ENCODE data around the gene MCC. TPM values are rescaled to one million over a fixed set of nuclear protein-coding genes. Genes with fewer than 3 reads are reported as not detected.

The MCC gene
- total and polyA plus RNA-seq, 5 experiments from 2014 or later = 1.2 to 4.6 (median 2.0) TPM

DNA sequence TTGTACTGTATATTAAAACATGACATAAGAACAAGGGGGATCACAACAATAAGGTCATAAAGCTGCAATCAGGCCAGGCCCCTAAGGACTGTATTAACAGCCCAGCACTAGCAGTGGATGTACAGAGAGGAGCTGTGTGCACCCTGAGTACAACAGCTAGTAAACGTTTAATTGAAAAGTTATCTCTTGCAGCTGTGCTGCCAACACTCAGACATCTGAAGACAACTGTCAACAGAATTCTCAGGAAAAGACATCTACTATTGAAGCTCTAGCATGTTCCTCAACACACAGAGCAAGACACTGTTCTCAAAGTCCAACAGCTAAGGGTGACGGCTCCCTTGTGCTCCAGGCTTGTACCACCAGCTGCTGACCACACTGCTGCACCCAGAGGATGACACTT is 312.1 kb downstream of the MCC start:
- no peaks in the 10 kb centered on the region for H3K36me3 Mint-ChIP-seq
- ATAC-seq (no peak), DNase-seq (no peak)
- H3K27me3 Mint-ChIP-seq = peaks cover 0 to 9% (median 5%) of the 10 kb centered on the region in 5 donors
- no peak overlapping the region for H3K4me3 Mint-ChIP-seq
- no peaks in the 10 kb centered on the region for H3K9me3 Mint-ChIP-seq
- peaks cover 0 to 7% (median 3%) of the 10 kb centered on the region in 4 donors for H3K4me1 Mint-ChIP-seq
- no peak overlapping the region for H3K27ac Mint-ChIP-seq
- POLR2A ChIA-PET = no interaction called here

DNA sequence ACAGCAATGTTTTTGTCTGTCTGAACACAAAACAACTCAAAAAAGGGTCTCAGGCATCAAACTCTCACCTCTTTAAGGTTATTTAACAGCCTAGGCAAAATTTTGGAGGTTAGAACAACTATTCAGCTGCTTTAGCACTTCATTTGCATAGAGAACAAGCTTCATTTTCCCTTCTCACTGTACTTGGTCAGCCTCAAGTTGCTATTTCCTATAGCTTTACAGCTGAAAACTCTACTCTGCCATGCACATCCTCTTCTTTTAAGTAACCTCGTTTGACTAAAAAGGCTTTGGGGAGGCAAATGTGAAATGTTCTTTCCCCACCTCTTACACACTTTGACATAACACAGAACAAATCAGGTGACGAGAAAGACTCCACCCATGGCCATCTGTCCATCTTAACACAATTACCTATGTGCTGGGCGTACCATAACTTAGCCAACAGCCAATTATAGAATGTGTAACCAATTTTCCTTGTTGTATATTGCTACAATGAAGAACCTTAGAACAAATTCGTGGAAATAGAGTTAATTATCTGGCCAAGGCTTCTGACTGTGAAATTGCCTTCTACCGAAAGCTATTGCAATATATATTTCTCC is 315.9 kb downstream of the MCC start:
- POLR2A ChIA-PET = no interaction called here
- Mint-ChIP-seq H3K4me1 (peaks cover 0 to 13% (median 3%) of the 10 kb centered on the region in 4 donors), H3K27ac (no peak overlapping the region), H3K27me3 (peaks cover 0 to 12% (median 5%) of the 10 kb centered on the region in 5 donors), H3K9me3 (no peaks in the 10 kb centered on the region), H3K36me3 (no peaks in the 10 kb centered on the region), H3K4me3 (no peak overlapping the region)
- ATAC-seq (no peak), DNase-seq (no peak)

DNA sequence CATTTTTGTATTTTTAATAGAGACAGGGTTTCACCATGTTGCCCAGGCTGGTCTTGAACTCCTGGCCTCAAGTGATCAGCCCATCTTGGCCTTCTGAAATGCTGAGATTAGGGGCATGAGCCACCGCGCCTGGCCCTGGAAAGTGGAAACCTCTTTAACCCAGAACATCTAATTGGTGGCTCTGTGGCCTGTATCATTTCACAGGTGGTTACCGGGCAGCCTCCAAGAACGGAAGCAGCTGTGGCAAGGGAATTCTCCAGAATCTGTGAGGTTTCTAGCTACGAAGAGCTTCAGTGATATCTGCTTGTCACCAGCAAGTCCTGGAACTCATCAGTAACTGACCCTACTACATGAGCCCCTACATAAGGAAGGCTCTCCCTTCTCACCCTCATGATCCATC is 316.7 kb downstream of the MCC start:
- peaks cover 0 to 9% (median 3%) of the 10 kb centered on the region in 4 donors for H3K4me1 Mint-ChIP-seq
- H3K4me3 Mint-ChIP-seq = no peak overlapping the region
- peaks cover 0 to 11% (median 2%) of the 10 kb centered on the region in 5 donors for H3K27me3 Mint-ChIP-seq
- DNase-seq (no peak), ATAC-seq (no peak)
- H3K9me3 Mint-ChIP-seq = no peaks in the 10 kb centered on the region
- H3K27ac Mint-ChIP-seq = no peak overlapping the region
- no peaks in the 10 kb centered on the region for H3K36me3 Mint-ChIP-seq
- POLR2A ChIA-PET = no interaction called here

DNA sequence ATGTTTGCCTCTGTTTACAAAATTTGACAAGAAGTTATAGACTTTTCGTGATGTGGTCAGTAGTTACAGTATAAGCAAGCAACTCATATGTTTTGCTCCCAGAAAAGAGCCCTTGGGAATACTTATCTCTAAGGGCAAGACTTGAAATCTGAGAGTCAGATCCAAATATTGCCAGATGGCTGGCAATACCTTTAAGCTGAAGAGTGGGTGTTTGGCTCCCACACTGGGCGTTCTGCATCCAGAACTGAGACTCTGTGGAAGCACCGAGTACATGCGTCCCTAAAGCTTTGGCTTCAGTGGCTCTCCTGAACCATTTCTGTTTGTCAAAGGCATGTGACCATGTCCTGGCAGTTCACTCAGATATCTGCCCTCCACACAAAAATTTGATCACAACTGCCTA is 317.5 kb downstream of the MCC start:
- peaks cover 0 to 11% (median 0%) of the 10 kb centered on the region in 5 donors for H3K27me3 Mint-ChIP-seq
- no peaks in the 10 kb centered on the region for H3K9me3 Mint-ChIP-seq
- H3K27ac Mint-ChIP-seq = no peak overlapping the region
- POLR2A ChIA-PET = no interaction called here
- no peak for ATAC-seq
- no peak overlapping the region for H3K4me3 Mint-ChIP-seq
- no peak for DNase-seq
- H3K4me1 Mint-ChIP-seq = peaks cover 0 to 8% (median 3%) of the 10 kb centered on the region in 4 donors
- no peaks in the 10 kb centered on the region for H3K36me3 Mint-ChIP-seq

DNA sequence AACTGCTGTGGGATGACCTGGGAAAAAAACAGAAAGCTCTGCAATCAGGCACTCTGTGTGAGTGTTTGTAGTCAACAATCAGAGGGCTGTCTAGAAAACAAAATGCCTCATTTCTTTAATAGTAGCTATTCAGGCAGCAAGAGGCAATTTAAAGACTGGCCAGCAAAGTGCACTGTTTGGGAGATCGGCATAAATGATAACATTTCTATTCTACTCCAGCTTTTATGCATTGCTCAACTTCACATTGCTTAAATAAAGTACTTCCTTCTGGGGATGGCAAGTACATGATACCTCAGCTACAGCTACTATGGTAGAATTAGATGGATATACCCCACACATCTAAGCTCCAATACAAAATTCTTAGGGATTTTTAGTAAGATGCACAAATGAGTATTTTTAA is 318.5 kb downstream of the MCC start:
- ATAC-seq (no peak), DNase-seq (no peak)
- Mint-ChIP-seq H3K9me3 (no peaks in the 10 kb centered on the region), H3K27me3 (peaks cover 0 to 11% (median 0%) of the 10 kb centered on the region in 5 donors), H3K27ac (no peak overlapping the region), H3K36me3 (no peaks in the 10 kb centered on the region), H3K4me3 (no peak overlapping the region), H3K4me1 (peaks cover 0 to 13% (median 7%) of the 10 kb centered on the region in 4 donors)
- POLR2A ChIA-PET = no interaction called here

DNA sequence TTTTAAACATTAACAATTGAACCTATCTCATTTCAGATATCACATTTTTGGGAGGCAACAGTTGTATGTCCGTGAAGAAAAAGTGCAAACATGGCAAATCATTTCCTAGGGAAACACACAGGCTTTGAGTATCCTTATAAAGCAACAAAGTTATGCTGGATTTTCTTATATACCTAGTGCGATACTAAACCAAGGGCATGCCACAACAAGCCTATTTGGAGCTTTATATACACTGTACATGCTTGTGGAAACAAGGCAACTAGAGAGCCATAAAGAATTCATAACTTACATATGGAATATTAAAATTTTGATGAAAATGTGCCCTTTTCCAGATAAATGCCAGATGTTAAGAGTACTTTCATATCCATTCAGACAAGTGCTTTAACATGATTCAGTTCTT is 320.3 kb downstream of the MCC start:
- Mint-ChIP-seq H3K9me3 (no peaks in the 10 kb centered on the region), H3K27me3 (peaks cover 0 to 5% (median 0%) of the 10 kb centered on the region in 5 donors), H3K36me3 (no peaks in the 10 kb centered on the region), H3K27ac (no peak overlapping the region), H3K4me3 (no peak overlapping the region), H3K4me1 (peaks cover 0 to 21% (median 8%) of the 10 kb centered on the region in 4 donors)
- no peak for ATAC-seq
- POLR2A ChIA-PET = no interaction called here
- DNase-seq = no peak

DNA sequence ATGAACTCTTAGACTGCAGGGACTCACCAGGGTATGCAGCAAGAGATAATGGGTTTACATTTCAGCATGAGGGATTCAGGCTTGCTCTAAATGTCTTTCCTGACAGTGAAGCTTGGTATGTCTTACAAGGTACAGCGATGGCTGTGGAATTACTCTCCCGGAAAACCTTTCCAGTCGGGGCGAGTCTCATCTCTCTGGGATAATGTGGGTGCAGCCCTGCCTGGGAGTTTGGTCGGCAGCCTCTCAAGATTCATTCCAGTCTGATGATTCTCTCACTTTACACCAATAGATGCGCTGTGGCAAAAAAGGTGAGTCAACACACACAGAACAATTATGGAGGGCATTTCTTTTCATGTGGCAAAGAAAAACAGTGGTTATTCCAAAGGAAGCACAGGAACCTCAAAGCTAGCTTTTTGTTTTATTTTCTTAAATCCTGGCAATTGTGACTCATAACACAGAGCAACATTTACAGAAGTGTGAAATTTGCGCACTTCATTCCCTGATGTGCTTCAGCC is 321.3 kb downstream of the MCC start:
- peaks cover 0 to 18% (median 9%) of the 10 kb centered on the region in 4 donors for H3K4me1 Mint-ChIP-seq
- H3K27ac Mint-ChIP-seq = peak overlapping the region in 1 of 10 donors; percentile 32
- H3K36me3 Mint-ChIP-seq = no peaks in the 10 kb centered on the region
- H3K27me3 Mint-ChIP-seq = peaks cover 0 to 8% (median 0%) of the 10 kb centered on the region in 5 donors
- POLR2A ChIA-PET = no interaction called here
- H3K4me3 Mint-ChIP-seq = no peak overlapping the region
- DNase-seq (no peak), ATAC-seq (no peak)
- H3K9me3 Mint-ChIP-seq = no peaks in the 10 kb centered on the region

DNA sequence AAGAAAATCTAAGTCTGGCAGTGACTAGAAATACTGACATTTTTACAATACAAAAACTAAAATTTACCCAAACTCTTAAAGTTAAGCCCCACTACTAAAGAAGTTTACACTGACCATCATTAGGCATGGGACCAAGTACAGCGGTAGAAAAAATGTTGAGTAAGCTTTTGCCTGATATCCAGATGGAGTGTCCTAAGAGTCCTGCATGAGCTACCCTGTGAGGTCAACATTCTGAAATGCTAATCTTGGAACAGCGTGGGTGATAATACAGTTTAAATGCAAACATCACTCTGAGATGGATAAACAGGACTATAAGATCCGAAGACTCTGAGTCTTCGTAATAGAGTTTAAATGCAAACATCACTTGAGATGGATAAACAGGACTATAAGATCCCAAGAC is 322.0 kb downstream of the MCC start:
- Mint-ChIP-seq H3K4me1 (peaks cover 0 to 18% (median 9%) of the 10 kb centered on the region in 4 donors), H3K4me3 (no peak overlapping the region), H3K36me3 (no peaks in the 10 kb centered on the region), H3K9me3 (no peaks in the 10 kb centered on the region), H3K27ac (no peak overlapping the region), H3K27me3 (peaks cover 0 to 8% (median 0%) of the 10 kb centered on the region in 5 donors)
- DNase-seq = no peak
- POLR2A ChIA-PET = no interaction called here
- ATAC-seq = no peak

DNA sequence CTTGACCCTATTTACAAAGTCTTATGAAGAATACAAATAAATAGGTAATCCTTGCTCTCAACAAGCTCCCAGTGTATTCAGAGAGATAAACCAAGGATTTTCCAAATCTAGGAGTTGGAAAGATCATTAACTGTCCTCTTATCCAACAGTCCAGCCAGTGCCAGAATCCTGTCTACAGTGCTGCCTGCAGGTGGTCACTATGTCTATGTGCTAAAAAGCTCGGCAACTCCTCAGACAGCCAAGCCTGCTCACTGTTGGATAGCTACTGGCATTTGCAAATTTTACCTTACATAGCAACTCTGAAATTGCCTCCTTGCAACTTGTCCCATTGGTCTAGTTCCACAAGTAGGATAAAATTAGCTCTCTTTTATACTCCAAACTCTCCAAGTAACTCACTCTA is 324.2 kb downstream of the MCC start:
- DNase-seq (no peak), ATAC-seq (no peak)
- POLR2A ChIA-PET = no interaction called here
- Mint-ChIP-seq H3K27ac (no peak overlapping the region), H3K4me3 (no peak overlapping the region), H3K27me3 (peaks cover 0 to 8% (median 0%) of the 10 kb centered on the region in 5 donors), H3K4me1 (peaks cover 0 to 16% (median 8%) of the 10 kb centered on the region in 4 donors), H3K9me3 (no peaks in the 10 kb centered on the region), H3K36me3 (no peaks in the 10 kb centered on the region)

DNA sequence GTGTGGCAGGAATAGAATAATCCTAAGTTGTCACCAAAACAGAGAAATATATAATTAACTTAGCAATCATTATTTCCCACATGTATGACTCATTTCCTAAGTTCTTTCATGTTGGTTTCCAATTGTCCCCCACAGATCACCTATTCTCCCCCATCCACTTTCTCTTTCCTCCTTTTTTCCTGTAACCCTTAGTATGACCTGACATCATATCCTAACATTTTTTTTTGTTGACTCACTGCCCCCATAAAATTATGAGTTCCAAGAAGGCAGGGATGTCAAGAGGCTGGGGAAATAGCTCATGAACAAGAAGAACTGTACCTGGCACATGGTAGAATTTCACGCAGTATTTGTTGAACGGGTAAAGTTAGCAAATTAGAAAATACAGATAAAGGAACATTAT is 324.9 kb downstream of the MCC start:
- POLR2A ChIA-PET = no interaction called here
- Mint-ChIP-seq H3K27ac (no peak overlapping the region), H3K4me3 (no peak overlapping the region)

DNA sequence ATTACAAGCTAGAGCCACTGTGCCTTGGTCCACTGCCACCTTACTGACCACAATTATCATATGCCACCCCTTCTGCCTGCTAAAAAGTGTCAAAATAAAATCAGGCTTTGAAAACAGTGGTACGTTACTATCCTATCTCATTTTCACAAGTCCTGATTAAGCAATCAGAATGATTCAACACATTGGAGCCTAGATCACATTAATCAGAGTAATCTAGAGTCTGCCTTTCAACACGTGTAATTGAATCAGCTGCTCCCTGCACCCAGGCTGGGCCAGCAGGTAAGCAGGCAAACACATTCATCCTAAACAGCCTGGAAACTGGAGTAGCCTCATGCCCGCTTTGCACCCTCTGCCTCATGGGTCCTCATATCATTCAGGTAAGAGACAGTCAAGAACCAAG is 325.5 kb downstream of the MCC start:
- Mint-ChIP-seq H3K36me3 (no peaks in the 10 kb centered on the region), H3K27me3 (peaks cover 0 to 8% (median 0%) of the 10 kb centered on the region in 5 donors), H3K4me3 (no peak overlapping the region), H3K9me3 (no peaks in the 10 kb centered on the region), H3K27ac (peak overlapping the region in 1 of 10 donors; percentile 23), H3K4me1 (peaks cover 0 to 16% (median 7%) of the 10 kb centered on the region in 4 donors)
- DNase-seq (no peak), ATAC-seq (no peak)
- POLR2A ChIA-PET = no interaction called here

More for the DNA sequence above, 324.9 kb downstream of the MCC start:
- no peak for ATAC-seq
- no peaks in the 10 kb centered on the region for H3K36me3 Mint-ChIP-seq
- peaks cover 0 to 16% (median 7%) of the 10 kb centered on the region in 4 donors for H3K4me1 Mint-ChIP-seq
- DNase-seq = no peak
- peaks cover 0 to 8% (median 0%) of the 10 kb centered on the region in 5 donors for H3K27me3 Mint-ChIP-seq
- H3K9me3 Mint-ChIP-seq = no peaks in the 10 kb centered on the region

DNA sequence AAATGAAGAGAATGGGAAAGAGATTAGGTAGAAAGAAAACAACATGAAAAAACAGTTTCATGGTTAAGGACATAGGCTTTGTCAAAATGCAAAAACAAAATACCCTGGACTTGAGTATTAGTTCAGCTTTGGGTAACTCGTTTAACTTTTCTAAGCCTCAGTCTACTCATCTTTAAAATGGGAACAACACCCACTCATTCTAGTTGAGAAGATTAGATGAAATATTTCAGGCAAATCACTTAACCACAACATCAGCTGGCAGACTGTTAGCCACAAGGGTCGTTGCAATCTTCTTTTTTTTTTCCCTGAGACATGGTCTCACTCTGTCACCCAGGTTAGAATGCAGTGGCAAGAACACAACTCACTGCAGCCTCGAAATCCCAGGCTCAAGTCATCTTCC is 326.0 kb downstream of the MCC start:
- POLR2A ChIA-PET = no interaction called here
- Mint-ChIP-seq H3K27me3 (peaks cover 0 to 8% (median 0%) of the 10 kb centered on the region in 5 donors), H3K9me3 (no peaks in the 10 kb centered on the region), H3K36me3 (peaks cover 0 to 5% (median 0%) of the 10 kb centered on the region in 3 donors), H3K4me1 (peaks cover 0 to 16% (median 6%) of the 10 kb centered on the region in 4 donors), H3K4me3 (no peak overlapping the region), H3K27ac (no peak overlapping the region)
- no peak for DNase-seq
- ATAC-seq = no peak

DNA sequence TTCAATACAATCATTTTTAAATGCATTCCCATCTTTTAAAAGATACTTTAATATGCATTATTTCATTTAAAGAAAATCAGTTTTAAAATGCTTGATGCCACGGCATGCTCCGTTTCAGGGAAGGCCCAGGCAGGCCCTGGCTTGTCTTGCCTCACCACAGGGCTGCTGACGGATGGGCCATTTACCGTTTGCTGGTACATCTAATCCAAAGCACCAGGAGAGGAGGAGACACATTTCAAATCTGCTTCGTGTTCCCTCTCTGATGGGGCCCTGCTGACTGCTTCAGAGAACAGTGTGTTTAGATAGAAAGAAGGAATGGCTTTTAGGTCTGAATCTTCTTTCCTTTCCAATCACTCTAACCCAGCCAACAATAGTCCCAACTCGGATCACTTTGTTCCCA is 326.4 kb downstream of the MCC start:
- H3K4me1 Mint-ChIP-seq = peaks cover 0 to 16% (median 6%) of the 10 kb centered on the region in 4 donors
- DNase-seq = no peak
- ATAC-seq = no peak

DNA sequence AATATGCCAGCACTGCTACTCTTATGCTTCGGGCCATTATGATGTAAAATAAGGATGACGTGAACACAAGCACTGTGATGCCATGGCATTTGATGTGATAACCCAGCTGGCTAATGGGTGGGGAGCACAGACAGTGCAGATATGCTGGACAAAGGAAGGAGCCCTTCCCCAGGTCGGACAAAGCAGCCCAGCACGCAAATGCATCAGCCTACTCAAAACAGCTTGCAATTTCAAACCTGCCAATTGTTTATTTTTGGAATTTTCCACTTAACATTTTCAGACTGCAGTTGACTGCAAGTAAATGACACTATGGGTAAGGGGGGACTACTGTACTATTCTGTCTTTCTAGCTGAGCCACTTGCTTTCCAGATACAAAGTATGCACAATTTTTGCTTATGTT is 330.4 kb downstream of the MCC start:
- POLR2A ChIA-PET = no interaction called here
- peaks cover 0 to 8% (median 0%) of the 10 kb centered on the region in 4 donors for H3K4me1 Mint-ChIP-seq
- H3K27ac Mint-ChIP-seq = no peak overlapping the region
- no peaks in the 10 kb centered on the region for H3K9me3 Mint-ChIP-seq
- ATAC-seq (no peak), DNase-seq (no peak)
- peaks cover 0 to 4% (median 0%) of the 10 kb centered on the region in 5 donors for H3K27me3 Mint-ChIP-seq
- H3K36me3 Mint-ChIP-seq = peaks cover 0 to 7% (median 0%) of the 10 kb centered on the region in 3 donors
- no peak overlapping the region for H3K4me3 Mint-ChIP-seq

More for the DNA sequence above, 326.4 kb downstream of the MCC start:
- Mint-ChIP-seq H3K27me3 (peaks cover 0 to 6% (median 0%) of the 10 kb centered on the region in 5 donors), H3K9me3 (no peaks in the 10 kb centered on the region), H3K27ac (no peak overlapping the region), H3K36me3 (peaks cover 0 to 7% (median 0%) of the 10 kb centered on the region in 3 donors), H3K4me3 (no peak overlapping the region)
- POLR2A ChIA-PET = no interaction called here
